Parathyroid adenoma (tissue), 2 donors: ENCODE results near the gene DNAI4.
"Not testable (repeated sequence)": the region's sequence is repeated elsewhere in the genome, so short reads cannot be mapped to it uniquely, and the experiment has no call there.

Source experiments
- H2AFZ ChIP-seq: fragments of 300-600 bp; sonication (generic); one replicate; pipeline ENCODE4 v1.7.0; 2017; ENCODE audit warnings: antibody characterized with exemption, mild to moderate bottlenecking
- H3K27ac ChIP-seq: fragments of 300-600 bp; sonication (generic); one replicate; pipeline ENCODE4 v1.7.0; 2017
- H3K27me3 ChIP-seq: fragments of 300-600 bp; sonication (generic); one replicate; pipeline ENCODE4 v1.7.0; 2017; ENCODE audit warnings: low read length; ENCODE audit not compliant: control insufficient read depth, insufficient read depth
- H3K36me3 ChIP-seq: fragments of 300-600 bp; sonication (generic); one replicate; pipeline ENCODE4 v1.7.0; 2017; ENCODE audit warnings: low read length; ENCODE audit not compliant: control insufficient read depth, insufficient read depth
- H3K4me1 ChIP-seq: fragments of 300-600 bp; sonication (generic); one replicate; pipeline ENCODE4 v1.7.0; 2017; ENCODE audit warnings: control low read depth
- H3K4me2 ChIP-seq: fragments of 300-600 bp; sonication (generic); one replicate; pipeline ENCODE4 v1.7.0; 2017; ENCODE audit warnings: low read length
- H3K4me3 ChIP-seq: fragments of 300-600 bp; sonication (generic); one replicate; pipeline ENCODE4 v1.7.0; 2017; ENCODE audit warnings: low read depth, low read length
- H3K79me2 ChIP-seq: fragments of 300-600 bp; sonication (generic); one replicate; pipeline ENCODE4 v1.7.0; 2017; ENCODE audit warnings: control low read depth
- H3K9ac ChIP-seq: fragments of 300-600 bp; sonication (generic); one replicate; pipeline ENCODE4 v1.7.0; 2017; ENCODE audit warnings: mild to moderate bottlenecking
- H3K9me3 ChIP-seq: fragments of 300-600 bp; sonication (generic); one replicate; pipeline ENCODE4 v1.7.0; 2017; ENCODE audit warnings: low read length; ENCODE audit not compliant: control insufficient read depth
- CTCF ChIP-seq: fragments of 300-600 bp; sonication (generic); IDR thresholded peaks from one replicate; pipeline ENCODE4 v1.7.0; 2017; ENCODE audit warnings: antibody characterized with exemption, mild to moderate bottlenecking
- donor health status: primary hyperparathyroidism.

DNAI4 gene

GRCh38 chr1:66924756-66925557, at the start of gene DNAI4, which contains the start of gene MIER1:
Gene DNAI4, minus strand, starts transcription at chr1:66924856. Its CDS starts 25 bp downstream, at chr1:66924831.
Gene MIER1, plus strand, starts transcription at chr1:66924990. Its CDS starts 39 bp downstream, at chr1:66925029.
- Histone ChIP-seq H3K4me2 (peak within 1 kb of the TSS; percentile 92), H3K36me3 (no peaks in the 10 kb centered on the region), H3K9me3 (no peaks in the 10 kb centered on the region), H3K4me3 (peak within 1 kb of the TSS; percentile 93), H3K27me3 (no peaks in the 10 kb centered on the region), H3K9ac (no peak within 1 kb of the TSS), H3K27ac (peak within 1 kb of the TSS; percentile 79), H3K79me2 (peaks cover 8% of the 10 kb centered on the region), H2AFZ (peak within 1 kb of the TSS; percentile 54), H3K4me1 (no peaks in the 10 kb centered on the region)
- TF ChIP-seq CTCF = no peak

- H3K36me3 ChIP-seq = no peaks in the 10 kb centered on the region
- H2AFZ ChIP-seq = no peak overlapping the region
- no peaks in the 10 kb centered on the region for H3K4me1 ChIP-seq
- H3K27ac ChIP-seq = no peak overlapping the region
- H3K4me2 ChIP-seq = no peak overlapping the region
- no peaks in the 10 kb centered on the region for H3K27me3 ChIP-seq
- TF ChIP-seq CTCF = no peak
- H3K79me2 ChIP-seq = no peaks in the 10 kb centered on the region
- H3K4me3 ChIP-seq = no peak overlapping the region
- no peak overlapping the region for H3K9ac ChIP-seq
- H3K9me3 ChIP-seq = no peaks in the 10 kb centered on the region
These were observed 43.9 kb upstream of the DNAI4 start for GRCh38 chr1:66968574-66968973.

- not testable (repeated sequence) for H3K4me1 ChIP-seq, H3K4me2 ChIP-seq, H3K4me3 ChIP-seq, H3K79me2 ChIP-seq, H3K27ac ChIP-seq, H3K9ac ChIP-seq, H3K9me3 ChIP-seq, H3K36me3 ChIP-seq, H3K27me3 ChIP-seq, H2AFZ ChIP-seq
These were observed 41.7 kb upstream of the DNAI4 start for GRCh38 chr1:66966188-66966873.

GRCh38 chr1:66957938-66958337, 33.3 kb upstream of the DNAI4 start:
- H3K36me3 ChIP-seq = no peaks in the 10 kb centered on the region

More at GRCh38 chr1:66957938-66958337, 33.3 kb upstream of the DNAI4 start:
- H3K4me1 ChIP-seq = no peaks in the 10 kb centered on the region
- H3K79me2 ChIP-seq = no peaks in the 10 kb centered on the region
- H3K27me3 ChIP-seq = no peaks in the 10 kb centered on the region
- no peak overlapping the region for H2AFZ ChIP-seq
- no peaks in the 10 kb centered on the region for H3K9me3 ChIP-seq
- no peak overlapping the region for H3K4me2 ChIP-seq
- TF ChIP-seq CTCF = no peak
- no peak overlapping the region for H3K9ac ChIP-seq
- H3K27ac ChIP-seq = no peak overlapping the region
- no peak overlapping the region for H3K4me3 ChIP-seq
